A549 treated with AZD9567 at 1 μM for 4 hours (cell line): ENCODE data around the gene ZNF496. TPM values are rescaled to one million over a fixed set of nuclear protein-coding genes. Genes with fewer than 3 reads are reported as not detected.

Source experiments
- total RNA-seq: library from RNA; stranded (reverse); fragments of 200-300 nt; extraction: Qiagen RNA extraction; gene quantifications from 5 replicates; pipeline ENCODE4 v1.2.3, GENCODE V29; 2022; ENCODE audit not compliant: insufficient read depth

ZNF496 gene
- 14.7 to 18.4 TPM (median 17.6 TPM) in 5 replicates for total RNA-seq

DNA sequence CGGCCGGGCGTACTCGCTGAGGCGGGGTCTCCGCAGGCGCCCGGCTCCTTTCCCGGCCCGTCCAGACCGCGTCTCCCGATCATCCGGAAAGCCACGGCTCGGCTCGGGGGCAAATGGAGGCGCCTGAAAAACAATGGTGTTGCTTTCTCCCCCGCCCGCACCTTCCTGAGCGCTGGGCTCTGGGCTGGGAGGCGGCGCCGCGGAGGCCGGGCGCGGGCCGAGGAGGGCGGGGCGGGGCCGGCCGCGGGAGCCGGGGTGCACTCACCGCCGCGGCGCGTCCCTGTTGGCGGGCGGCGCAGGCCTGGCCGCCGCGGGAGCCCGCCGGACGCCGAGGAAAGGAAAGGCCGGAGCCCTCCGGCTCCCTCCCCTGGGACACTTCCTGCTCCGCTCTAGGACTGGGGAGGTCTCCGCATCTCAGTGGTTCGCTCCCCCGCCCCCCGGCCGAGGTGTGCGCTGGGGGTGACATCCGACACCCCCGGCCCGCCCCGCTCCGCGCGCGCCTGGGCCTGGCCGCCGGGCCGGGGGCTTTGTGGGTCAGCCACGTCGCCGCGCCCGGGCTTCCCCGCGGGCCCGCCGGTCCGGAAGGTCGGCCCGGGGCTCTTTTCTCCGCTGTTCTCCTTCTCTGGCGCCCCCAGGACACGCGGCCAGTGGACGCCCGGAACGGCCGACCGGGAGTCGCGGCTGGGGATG is at the start of gene ZNF496:
TSS of gene ZNF496 (minus strand) at position 343 of the 690 bp plus-strand sequence. CDS start 2,289 bp downstream, outside the sequence.

DNA sequence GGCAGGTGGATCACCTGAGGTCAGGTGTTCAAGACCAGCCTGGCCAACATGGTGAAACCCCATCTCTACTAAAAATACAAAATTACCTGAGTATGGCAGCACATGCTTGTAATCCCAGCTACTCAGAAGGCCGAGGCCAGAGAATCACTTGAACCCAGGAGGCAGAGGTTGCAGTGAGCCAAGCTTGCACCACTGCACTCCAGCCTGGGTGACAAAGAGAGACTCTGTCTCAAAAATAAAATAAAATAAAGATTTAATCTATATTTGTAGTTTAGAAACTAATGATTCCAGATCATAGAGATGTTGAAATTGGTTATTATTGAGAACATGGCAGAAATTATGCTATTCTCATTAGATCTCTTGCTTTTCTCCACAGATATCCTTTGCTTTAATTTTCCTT is 75.9 kb downstream of the ZNF496 start, which contains the start of gene VN1R5:
TSS of gene VN1R5 (plus strand) at position 301 of the 400 bp plus-strand sequence.

Other genes starting within 250 kb of the ZNF496 start
- gene ZNF669, start 227.5 kb downstream of the ZNF496 start, total RNA-seq = 3.3 to 5.0 TPM (median 4.0 TPM) in 5 replicates
- gene ZNF124, start 159.8 kb downstream of the ZNF496 start, total RNA-seq = 4.8 to 7.0 TPM (median 4.9 TPM) in 5 replicates
- gene VN1R5, start 75.8 kb downstream of the ZNF496 start, total RNA-seq = not detected in 5 replicates
- not detected in 5 replicates for gene NLRP3, start 84.3 kb upstream of the ZNF496 start, total RNA-seq
- gene OR2B11, start 126.2 kb upstream of the ZNF496 start, total RNA-seq = not detected in 5 replicates
- gene OR2C3, start 204.6 kb upstream of the ZNF496 start, total RNA-seq = not detected in 5 replicates
- not detected in 5 replicates for gene GCSAML, start 217.3 kb upstream of the ZNF496 start, total RNA-seq